H9 (cell line): Measurements from ENCODE around the gene ARID3A. TPM values are rescaled to one million over a fixed set of nuclear protein-coding genes. Genes with fewer than 3 reads are reported as not detected.

Experiments
- DNase-seq: peaks from one replicate; pipeline ENCODE4 v3.0.0-alpha.2; 2017
- H2AFZ ChIP-seq: one replicate; pipeline ENCODE4 v1.6.1; 2013; ENCODE audit warnings: mild to moderate bottlenecking, low read length, control low read depth, moderate library complexity
- H2AK5ac ChIP-seq: 2 replicates; pipeline ENCODE4 v1.6.1; 2013; ENCODE audit warnings: low read length, control low read depth, mixed read lengths; ENCODE audit not compliant: insufficient read length
- H2BK120ac ChIP-seq: one replicate; pipeline ENCODE4 v1.6.1; 2013; ENCODE audit warnings: low read depth, mild to moderate bottlenecking, low read length, control low read depth, inconsistent platforms; ENCODE audit not compliant: poor library complexity, severe bottlenecking
- H2BK12ac ChIP-seq: 2 replicates; pipeline ENCODE4 v1.6.1; 2013; ENCODE audit warnings: low read length, control low read depth, mixed read lengths, low read depth; ENCODE audit not compliant: insufficient read length
- H2BK15ac ChIP-seq: 2 replicates; pipeline ENCODE4 v1.6.1; 2013; ENCODE audit warnings: low read depth, low read length, control low read depth
- H2BK20ac ChIP-seq: one replicate; pipeline ENCODE4 v1.6.1; 2013; ENCODE audit warnings: low read depth, mild to moderate bottlenecking, low read length, control low read depth, inconsistent platforms; ENCODE audit not compliant: poor library complexity, severe bottlenecking
- H2BK5ac ChIP-seq: 2 replicates; pipeline ENCODE4 v1.6.1; 2013; ENCODE audit warnings: low read length, control low read depth, mixed read lengths; ENCODE audit not compliant: insufficient read length
- H3K14ac ChIP-seq: 2 replicates; pipeline ENCODE4 v1.6.1; 2013; ENCODE audit warnings: low read length, control low read depth; ENCODE audit not compliant: insufficient read depth
- H3K18ac ChIP-seq: 2 replicates; pipeline ENCODE4 v1.6.1; 2013; ENCODE audit warnings: low read depth, mild to moderate bottlenecking, mixed read lengths, low read length, control low read depth; ENCODE audit not compliant: insufficient read length
- H3K23ac ChIP-seq: 2 replicates; pipeline ENCODE4 v1.6.1; 2013; ENCODE audit warnings: low read length, control low read depth, mixed read lengths, low read depth; ENCODE audit not compliant: insufficient read length
- H3K23me2 ChIP-seq: 2 replicates; pipeline ENCODE4 v1.6.1; 2013; ENCODE audit warnings: low read depth, mild to moderate bottlenecking, mixed read lengths, low read length, control low read depth; ENCODE audit not compliant: insufficient read length, poor library complexity, severe bottlenecking
- H3K27ac ChIP-seq: 2 replicates; pipeline ENCODE4 v1.5.1; 2013; ENCODE audit warnings: low read length, control low read depth, mixed read lengths, low read depth; ENCODE audit not compliant: insufficient read length
- H3K27me3 ChIP-seq: 2 replicates; pipeline ENCODE4 v1.6.1; 2013; ENCODE audit warnings: low read length, control low read depth, inconsistent platforms; ENCODE audit not compliant: insufficient read depth
- H3K4ac ChIP-seq: 2 replicates; pipeline ENCODE4 v1.6.1; 2013; ENCODE audit warnings: low read depth, mild to moderate bottlenecking, control low read depth, inconsistent platforms, low read length, moderate library complexity
- H3K4me1 ChIP-seq: 2 replicates; pipeline ENCODE4 v1.6.1; 2013; ENCODE audit warnings: low read length, control low read depth, inconsistent platforms; ENCODE audit not compliant: insufficient read depth
- H3K4me2 ChIP-seq: 2 replicates; pipeline ENCODE4 v1.6.1; 2013; ENCODE audit warnings: low read length, control low read depth, mixed read lengths; ENCODE audit not compliant: insufficient read length, insufficient read depth
- H3K56ac ChIP-seq: 2 replicates; pipeline ENCODE4 v1.6.1; 2013; ENCODE audit warnings: low read depth, mild to moderate bottlenecking, mixed read lengths, low read length, control low read depth; ENCODE audit not compliant: insufficient read length
- H3K79me1 ChIP-seq: 2 replicates; pipeline ENCODE4 v1.6.1; 2013; ENCODE audit warnings: low read depth, mild to moderate bottlenecking, moderate library complexity, low read length, control low read depth, inconsistent platforms; ENCODE audit not compliant: insufficient read depth, poor library complexity, severe bottlenecking
- H3K79me2 ChIP-seq: 2 replicates; pipeline ENCODE4 v1.6.1; 2013; ENCODE audit warnings: low read length, control low read depth, inconsistent platforms; ENCODE audit not compliant: insufficient read depth
- H3K9ac ChIP-seq: 2 replicates; pipeline ENCODE4 v1.6.1; 2013; ENCODE audit warnings: low read length, control low read depth, mixed read lengths; ENCODE audit not compliant: insufficient read length; ENCODE audit errors: extremely low read depth
- H3K9me3 ChIP-seq: one replicate; pipeline ENCODE4 v1.6.1; 2013; ENCODE audit warnings: low read depth, low read length, inconsistent platforms; ENCODE audit not compliant: control insufficient read depth
- H3T11ph ChIP-seq: one replicate; pipeline ENCODE4 v1.6.1; 2013; ENCODE audit warnings: mild to moderate bottlenecking, low read length, control low read depth, inconsistent platforms
- H4K20me1 ChIP-seq: one replicate; pipeline ENCODE4 v1.6.1; 2013; ENCODE audit not compliant: control insufficient read depth, insufficient read length, insufficient read depth
- H4K5ac ChIP-seq: 2 replicates; pipeline ENCODE4 v1.6.1; 2013; ENCODE audit warnings: low read depth, mild to moderate bottlenecking, mixed read lengths, low read length, control low read depth; ENCODE audit not compliant: insufficient read length
- H4K8ac ChIP-seq: replicated peaks from 2 replicates; pipeline ENCODE4 v1.6.1; 2013; ENCODE audit warnings: low read length, control low read depth, mixed read lengths, low read depth; ENCODE audit not compliant: insufficient read length
- H4K91ac ChIP-seq: 2 replicates; pipeline ENCODE4 v1.6.1; 2013; ENCODE audit warnings: low read depth, mild to moderate bottlenecking, moderate library complexity, mixed read lengths, low read length, control low read depth; ENCODE audit not compliant: insufficient read length
- H3K27ac Mint-ChIP-seq, 3 experiments: 2 replicates in 2 of 3; 3 replicates in 1 of 3; pipeline ENCODE4 v1.8.0; 2020 to 2021; ENCODE audit warnings: mixed read lengths in 3 of 3, mild to moderate bottlenecking in 1 of 3, moderate library complexity in 1 of 3
- H3K27me3 Mint-ChIP-seq: 2 replicates; pipeline ENCODE4 v1.8.0; 2021; ENCODE audit warnings: low read depth, mild to moderate bottlenecking, moderate library complexity, mixed read lengths
- H3K36me3 Mint-ChIP-seq, 3 experiments: 2 replicates in 2 of 3; 3 replicates in 1 of 3; pipeline ENCODE4 v1.8.0; 2020 to 2021; ENCODE audit warnings: low read depth in 3 of 3, mixed read lengths in 3 of 3; ENCODE audit not compliant: insufficient read depth in 1 of 3
- H3K4me1 Mint-ChIP-seq, 2 experiments: 2 replicates each; pipeline ENCODE4 v1.8.0; 2020; ENCODE audit warnings: mixed read lengths in 2 of 2
- H3K4me3 Mint-ChIP-seq, 2 experiments: 2 replicates in 1 of 2; 3 replicates in 1 of 2; pipeline ENCODE4 v1.8.0; 2020 to 2021; ENCODE audit warnings: mild to moderate bottlenecking in 2 of 2, mixed read lengths in 2 of 2, moderate library complexity in 1 of 2
- H3K9me3 Mint-ChIP-seq, 2 experiments: 2 replicates in 1 of 2; 3 replicates in 1 of 2; pipeline ENCODE4 v1.8.0; 2020; ENCODE audit warnings: mild to moderate bottlenecking in 2 of 2, mixed read lengths in 2 of 2, moderate library complexity in 1 of 2
- CTCF ChIP-seq: fragments of 200-600 bp; sonication (generic); conservative IDR thresholded peaks from 3 replicates; pipeline ENCODE4 v1.8.0; 2021; ENCODE audit warnings: antibody characterized with exemption, mild to moderate bottlenecking
- WGBS: extraction: QIAGEN DNeasy Blood & Tissue Kit; methylation state at CpG from one replicate; pipeline ENCODE4 v1.1.7; 2013; ENCODE audit warnings: missing lambda C conversion rate, low lambda C conversion rate, mixed read lengths; ENCODE audit not compliant: insufficient read length; ENCODE audit errors: extremely low coverage; 5-methylcytosine and 5-hydroxymethylcytosine counted together
- total RNA-seq: library from RNA; stranded (reverse); gene quantifications from 2 replicates; pipeline ENCODE4 v1.2.1, GENCODE V29; 2021

ARID3A gene
- total RNA-seq, 1 experiment from 2014 or later, result 98.3 TPM

- H3K23me2 ChIP-seq, result no peaks in the 10 kb centered on the region
- peaks cover 4% of the 10 kb centered on the region for H4K20me1 ChIP-seq
- H2AK5ac ChIP-seq, result no peak overlapping the region
- no CpG with 5 or more reads among the region's 21 CpGs for WGBS
- Mint-ChIP-seq H3K4me3 (peak overlapping the region in 1 of 2 experiments; percentile 53; a peak in 2 of 5 replicates), H3K27ac (peak overlapping the region in 1 of 3 experiments; percentile 35; a peak in 3 of 7 replicates), H3K4me1 (peaks cover 4 to 39% of the 10 kb centered on the region in 2 experiments; a peak in 3 of 4 replicates), H3K36me3 (peaks cover 0 to 3% (median 0%) of the 10 kb centered on the region in 3 experiments; a peak in 1 of 7 replicates), H3K9me3 (no peaks in the 10 kb centered on the region), H3K27me3 (no peaks in the 10 kb centered on the region; the same call in 1 of the 2 replicates)
- peak overlapping the region; percentile 44; the same call in 1 of the 2 replicates for H3K14ac ChIP-seq
- H3K18ac ChIP-seq, result no peak overlapping the region
- H3K27ac ChIP-seq, result no peak overlapping the region
- no peak overlapping the region for H4K91ac ChIP-seq
- peaks cover 3% of the 10 kb centered on the region for H3K79me1 ChIP-seq
- no peak overlapping the region for H2AFZ ChIP-seq
- H3K79me2 ChIP-seq, result 0 out of 2 replicates have a peak, but pooled peaks cover 3% of the 10 kb centered on the region
- no peaks in the 10 kb centered on the region for H3K9me3 ChIP-seq
- H2BK15ac ChIP-seq, result no peak overlapping the region
- no peak overlapping the region for H3K4ac ChIP-seq
- no peak overlapping the region for H2BK20ac ChIP-seq
- no peak overlapping the region for H2BK12ac ChIP-seq
- no peak overlapping the region for H4K5ac ChIP-seq
- no peak overlapping the region for H3K9ac ChIP-seq
- H3K27me3 ChIP-seq, result no peaks in the 10 kb centered on the region
- TF ChIP-seq CTCF, result no peak
- H3K23ac ChIP-seq, result no peak overlapping the region
- peak overlapping the region; percentile 18 for H3K4me2 ChIP-seq
- no peak overlapping the region for H2BK5ac ChIP-seq
- DNase-seq, result no peak
- no peak overlapping the region for H2BK120ac ChIP-seq
- H3T11ph ChIP-seq, result no peak overlapping the region
- H3K56ac ChIP-seq, result no peak overlapping the region
- no peak overlapping the region for H4K8ac ChIP-seq
- peaks cover 3% of the 10 kb centered on the region; the same call in 1 of the 2 replicates for H3K4me1 ChIP-seq
Measured at GRCh38 chr19:952680-953444, 27.0 kb downstream of the ARID3A start.
